GM21825 (cell line): Measurements from ENCODE around the gene HUWE1.

Experiments
- ATAC-seq: cut with Tn5 transposase; IDR thresholded peaks from one replicate; pipeline ENCODE4 v1.9.1; 2021; ENCODE audit warnings: mild to moderate bottlenecking, moderate library complexity; ENCODE audit not compliant: unreplicated experiment

Gene HUWE1

GRCh38 chrX:53621418-53621986 lies 65.0 kb downstream of the HUWE1 start:
- ATAC-seq = no peak

- no peak for ATAC-seq
These were observed 69.6 kb downstream of the HUWE1 start for GRCh38 chrX:53616946-53617345.

- ATAC-seq = no peak
These were observed 80.1 kb downstream of the HUWE1 start for GRCh38 chrX:53606456-53606855.

- ATAC-seq = no peak
These were observed 81.5 kb downstream of the HUWE1 start for GRCh38 chrX:53605004-53605403.

- no peak for ATAC-seq
These were observed 86.6 kb downstream of the HUWE1 start for GRCh38 chrX:53599781-53600396.

GRCh38 chrX:53598169-53598568 lies 88.3 kb downstream of the HUWE1 start:
- ATAC-seq = no peak

- no peak for ATAC-seq
These were observed 91.2 kb downstream of the HUWE1 start for GRCh38 chrX:53595266-53595810.

GRCh38 chrX:53594354-53594753 lies 92.2 kb downstream of the HUWE1 start:
- ATAC-seq = no peak

- ATAC-seq = no peak
These were observed 98.6 kb downstream of the HUWE1 start for GRCh38 chrX:53587795-53588420.

GRCh38 chrX:53584891-53585290 lies 101.6 kb downstream of the HUWE1 start:
- ATAC-seq = no peak

GRCh38 chrX:53583571-53583970 lies 102.9 kb downstream of the HUWE1 start:
- no peak for ATAC-seq

- no peak for ATAC-seq
These were observed 105.6 kb downstream of the HUWE1 start for GRCh38 chrX:53580742-53581504.

- ATAC-seq = no peak
These were observed 115.0 kb downstream of the HUWE1 start for GRCh38 chrX:53571494-53571893.

- ATAC-seq = no peak
These were observed 123.2 kb downstream of the HUWE1 start for GRCh38 chrX:53563324-53563723.

GRCh38 chrX:53561912-53562311 lies 124.6 kb downstream of the HUWE1 start:
- ATAC-seq = no peak

GRCh38 chrX:53558646-53559045 lies 127.9 kb downstream of the HUWE1 start:
- no peak for ATAC-seq

GRCh38 chrX:53556868-53557267 lies 129.7 kb downstream of the HUWE1 start:
- no peak for ATAC-seq

- no peak for ATAC-seq
These were observed 135.6 kb downstream of the HUWE1 start for GRCh38 chrX:53550756-53551463.

- no peak for ATAC-seq
These were observed 138.9 kb downstream of the HUWE1 start for GRCh38 chrX:53547668-53548067.

- ATAC-seq = no peak
These were observed 141.6 kb downstream of the HUWE1 start for GRCh38 chrX:53544936-53545335.

- ATAC-seq = no peak
These were observed 147.7 kb downstream of the HUWE1 start for GRCh38 chrX:53538781-53539180.
